Activated CD4-positive, alpha-beta T cell treated with anti-CD3 and anti-CD28 coated beads for 4 hours (primary cell): ENCODE results near the gene ZNF101.

Experiments
- DNase-seq, 2 donors: peaks; one replicate each; pipeline ENCODE4 v3.0.0-alpha.2; 2020

ZNF101 gene

GRCh38 chr19:19642506-19643157 is 26.0 kb upstream of the ZNF101 start:
- peak; percentile 48 to 62 for DNase-seq

- DNase-seq: peak; percentile 85 to 86
These were observed 25.2 kb upstream of the ZNF101 start, which contains the start of gene GMIP for GRCh38 chr19:19643158-19644053. Gene GMIP, minus strand, starts transcription at chr19:19643657. Its CDS starts 128 bp downstream, at chr19:19643529.

- DNase-seq: no peak
These were observed 24.6 kb upstream of the ZNF101 start for GRCh38 chr19:19644054-19644388.

- no peak for DNase-seq
These were observed 23.3 kb upstream of the ZNF101 start for GRCh38 chr19:19645233-19645870.

GRCh38 chr19:19647037-19647835 is 21.4 kb upstream of the ZNF101 start:
- no peak for DNase-seq

GRCh38 chr19:19649155-19649554 is 19.5 kb upstream of the ZNF101 start:
- no peak for DNase-seq

GRCh38 chr19:19649580-19649995 is 19.1 kb upstream of the ZNF101 start:
- no peak for DNase-seq

GRCh38 chr19:19650331-19650730 is 18.3 kb upstream of the ZNF101 start:
- no peak for DNase-seq

- no peak for DNase-seq
These were observed 17.6 kb upstream of the ZNF101 start for GRCh38 chr19:19651076-19651475.

GRCh38 chr19:19652482-19653295 is 15.9 kb upstream of the ZNF101 start:
- DNase-seq: no peak

GRCh38 chr19:19653597-19654147 is 15.0 kb upstream of the ZNF101 start:
- no peak for DNase-seq

GRCh38 chr19:19654441-19654840 is 14.2 kb upstream of the ZNF101 start:
- DNase-seq: no peak

GRCh38 chr19:19655051-19655594 is 13.5 kb upstream of the ZNF101 start:
- no peak for DNase-seq

- DNase-seq: no peak
These were observed 12.8 kb upstream of the ZNF101 start for GRCh38 chr19:19655641-19656343.

GRCh38 chr19:19656451-19657396 is 11.9 kb upstream of the ZNF101 start:
- no peak for DNase-seq

GRCh38 chr19:19657397-19657783 is 11.2 kb upstream of the ZNF101 start:
- DNase-seq: no peak

GRCh38 chr19:19659646-19660245 is 8.9 kb upstream of the ZNF101 start:
- DNase-seq: no peak

GRCh38 chr19:19661141-19661674 is 7.4 kb upstream of the ZNF101 start:
- no peak for DNase-seq
